Measurements from ENCODE around the gene TIPIN.

The TIPIN gene

DNA sequence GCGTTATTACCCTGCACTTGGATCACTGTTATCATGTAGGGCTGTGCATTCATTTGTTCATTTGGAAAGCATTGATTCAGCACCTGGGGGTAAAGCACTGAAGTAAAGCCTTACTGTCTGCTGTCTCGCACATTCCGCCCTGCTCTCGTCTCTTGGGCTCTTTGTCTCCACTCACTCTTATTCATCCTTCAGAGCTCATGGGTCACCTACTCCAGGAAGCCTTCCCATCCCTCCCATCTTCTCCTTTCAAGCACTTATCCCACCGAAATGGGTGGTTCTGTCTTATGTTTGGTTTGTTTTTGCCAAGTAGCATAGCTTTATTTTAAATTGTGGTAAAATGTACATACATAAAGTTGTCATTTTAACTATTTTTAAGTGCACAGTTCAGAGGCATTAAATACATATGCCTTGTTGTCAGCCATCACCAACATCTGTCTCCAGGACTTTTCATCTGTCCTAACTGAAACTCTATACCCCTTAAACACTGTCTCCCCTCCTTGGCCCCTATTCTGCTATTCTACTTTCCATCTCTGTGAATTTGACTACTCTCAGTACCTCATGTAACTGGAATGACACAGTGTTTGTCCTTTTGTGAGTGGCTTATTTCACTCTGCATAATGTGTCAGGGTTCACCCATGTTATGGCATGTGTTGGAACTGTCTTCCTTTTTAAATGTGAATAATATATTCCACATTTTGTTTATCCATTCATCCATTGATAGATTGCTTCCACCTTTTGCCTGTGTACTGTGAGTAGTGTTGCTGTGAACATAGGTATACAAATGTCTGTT lies 53.8 kb downstream of the TIPIN start:
- TF ChIP-seq CTCF (IDR thresholded peaks at IDR 0.05; ENCODE audit: extremely low read depth, insufficient read depth, missing control alignments): no peak
- in situ Hi-C loops (cut with MboI; ENCODE audit: low pct_unique_long_range_greater_than_20kb, low sequenced_read_pairs, unreplicated experiment): no loop called here
- DNase-seq (ENCODE audit: low spot score): no peak

- in situ Hi-C loops (cut with MboI; ENCODE audit: low pct_unique_long_range_greater_than_20kb, low sequenced_read_pairs, unreplicated experiment): no loop called here
- TF ChIP-seq CTCF (IDR thresholded peaks at IDR 0.05; ENCODE audit: extremely low read depth, insufficient read depth, missing control alignments): no peak
- no peak for DNase-seq (ENCODE audit: low spot score)
Measured at GRCh38 chr15:66298803-66299251, 57.7 kb downstream of the TIPIN start.

DNA sequence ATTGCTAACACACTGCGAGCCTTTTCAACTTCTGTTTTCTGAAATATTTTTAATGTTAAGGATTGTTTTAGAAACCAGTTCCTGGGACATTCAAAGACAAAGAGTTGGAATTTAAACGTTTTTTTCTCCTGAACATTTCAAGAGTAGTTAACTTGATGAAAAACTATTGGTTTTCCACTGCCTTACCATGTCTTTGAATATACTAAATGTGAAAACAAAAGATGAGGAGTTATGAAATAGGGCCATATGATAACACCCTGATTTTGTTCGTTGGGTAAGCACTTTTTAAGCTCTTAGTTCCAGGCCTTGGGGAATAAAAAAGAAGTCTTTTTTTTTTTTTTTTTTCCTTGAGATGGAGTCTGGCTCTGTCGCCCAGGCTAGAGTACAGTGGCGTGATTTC lies 60.3 kb downstream of the TIPIN start:
- in situ Hi-C loops (cut with MboI; ENCODE audit: low pct_unique_long_range_greater_than_20kb, low sequenced_read_pairs, unreplicated experiment): no loop called here
- no peak for TF ChIP-seq CTCF (IDR thresholded peaks at IDR 0.05; ENCODE audit: extremely low read depth, insufficient read depth, missing control alignments)
- DNase-seq (ENCODE audit: low spot score): no peak

- in situ Hi-C loops (cut with MboI; ENCODE audit: low pct_unique_long_range_greater_than_20kb, low sequenced_read_pairs, unreplicated experiment): no loop called here
- peak; percentile 23 for DNase-seq (ENCODE audit: low spot score)
- no peak for TF ChIP-seq CTCF (IDR thresholded peaks at IDR 0.05; ENCODE audit: extremely low read depth, insufficient read depth, missing control alignments)
Measured at GRCh38 chr15:66294932-66295235, 61.6 kb downstream of the TIPIN start.

GRCh38 chr15:66294157-66294931 lies 62.1 kb downstream of the TIPIN start:
- in situ Hi-C loops (cut with MboI; ENCODE audit: low pct_unique_long_range_greater_than_20kb, low sequenced_read_pairs, unreplicated experiment): no loop called here

More at GRCh38 chr15:66294157-66294931, 62.1 kb downstream of the TIPIN start:
- DNase-seq (ENCODE audit: low spot score): peak; percentile 52
- TF ChIP-seq CTCF (IDR thresholded peaks at IDR 0.05; ENCODE audit: extremely low read depth, insufficient read depth, missing control alignments): no peak

Data from GM13977 (cell line).